Small intestine (tissue), 7 donors: ENCODE measurements around the gene GRB7. TPM values are rescaled to one million over a fixed set of nuclear protein-coding genes. Genes with fewer than 3 reads are reported as not detected.
"Not testable (repeated sequence)": the region's sequence is repeated elsewhere in the genome, so short reads cannot be mapped to it uniquely, and the experiment has no call there.

Source experiments
- DNase-seq, 2 donors: peaks; one replicate each; pipeline versions ENCODE4 v3.0.0 to v3.0.0-alpha.2; 2013
- FAIRE-seq: peaks from 2 replicates; lab custom pipeline; 2012; peaks lifted over from hg19 to GRCh38; lab: Jason Lieb, UNC
- H3K27ac ChIP-seq, 3 donors: one replicate each; pipeline ENCODE4 v1.5.1; 2013; ENCODE audit warnings: low read length in 2 of 3, mild to moderate bottlenecking in 2 of 3, control low read depth in 1 of 3, inconsistent platforms in 1 of 3, low read depth in 1 of 3, moderate library complexity in 1 of 3
- H3K27me3 ChIP-seq, 3 donors: one replicate each; pipeline ENCODE4 v1.6.1; 2013; ENCODE audit warnings: low read length in 3 of 3, inconsistent platforms in 1 of 3; ENCODE audit not compliant: control insufficient read depth in 3 of 3, insufficient read depth in 3 of 3
- H3K36me3 ChIP-seq, 3 donors: one replicate each; pipeline ENCODE4 v1.6.1; 2013; ENCODE audit warnings: low read length in 3 of 3, inconsistent platforms in 1 of 3, low read depth in 1 of 3, mild to moderate bottlenecking in 1 of 3, moderate library complexity in 1 of 3; ENCODE audit not compliant: control insufficient read depth in 3 of 3, insufficient read depth in 2 of 3
- H3K4me1 ChIP-seq, 3 donors: one replicate each; pipeline ENCODE4 v1.6.1; 2013; ENCODE audit warnings: low read length in 2 of 3, inconsistent platforms in 1 of 3, low read depth in 1 of 3, mild to moderate bottlenecking in 1 of 3, moderate library complexity in 1 of 3; ENCODE audit not compliant: control insufficient read depth in 3 of 3, insufficient read depth in 2 of 3
- H3K4me3 ChIP-seq, 3 donors: one replicate each; pipeline ENCODE4 v1.5.1; 2013; ENCODE audit warnings: low read length in 3 of 3, control low read depth in 1 of 3, inconsistent platforms in 1 of 3, low read depth in 1 of 3, mild to moderate bottlenecking in 1 of 3, moderate library complexity in 1 of 3
- H3K9me3 ChIP-seq, 2 donors: one replicate each; pipeline ENCODE4 v1.6.1; 2013; ENCODE audit warnings: low read depth in 1 of 2, low read length in 1 of 2; ENCODE audit not compliant: control insufficient read depth in 2 of 2, insufficient read depth in 1 of 2
- WGBS, 3 donors: extraction: QIAGEN DNeasy Blood & Tissue Kit; methylation state at CpG; one replicate each; pipeline ENCODE4 v1.1.7; 2013; 5-methylcytosine and 5-hydroxymethylcytosine counted together
- polyA plus RNA-seq, 4 donors: library from polyadenylated mRNA; stranded (reverse) in 3 of 4; unstranded in 1 of 4; fragments of 200-250 nt in 3 of 4; fragments of 120-200 nt in 1 of 4; gene quantifications; one replicate each; pipeline versions ENCODE4 v1.2.1 to v1.2.3, GENCODE V29; 2013
- donor health status: healthy with polysubstance abuse.
- donor health status: control.
- donor health status: control.
- donor health status: Bipolar disorder and iron deficiency.
- donor health status: healthy.

Gene GRB7
- polyA plus RNA-seq, 4 donors = 10.9 to 42.4 (median 13.0) TPM

DNA sequence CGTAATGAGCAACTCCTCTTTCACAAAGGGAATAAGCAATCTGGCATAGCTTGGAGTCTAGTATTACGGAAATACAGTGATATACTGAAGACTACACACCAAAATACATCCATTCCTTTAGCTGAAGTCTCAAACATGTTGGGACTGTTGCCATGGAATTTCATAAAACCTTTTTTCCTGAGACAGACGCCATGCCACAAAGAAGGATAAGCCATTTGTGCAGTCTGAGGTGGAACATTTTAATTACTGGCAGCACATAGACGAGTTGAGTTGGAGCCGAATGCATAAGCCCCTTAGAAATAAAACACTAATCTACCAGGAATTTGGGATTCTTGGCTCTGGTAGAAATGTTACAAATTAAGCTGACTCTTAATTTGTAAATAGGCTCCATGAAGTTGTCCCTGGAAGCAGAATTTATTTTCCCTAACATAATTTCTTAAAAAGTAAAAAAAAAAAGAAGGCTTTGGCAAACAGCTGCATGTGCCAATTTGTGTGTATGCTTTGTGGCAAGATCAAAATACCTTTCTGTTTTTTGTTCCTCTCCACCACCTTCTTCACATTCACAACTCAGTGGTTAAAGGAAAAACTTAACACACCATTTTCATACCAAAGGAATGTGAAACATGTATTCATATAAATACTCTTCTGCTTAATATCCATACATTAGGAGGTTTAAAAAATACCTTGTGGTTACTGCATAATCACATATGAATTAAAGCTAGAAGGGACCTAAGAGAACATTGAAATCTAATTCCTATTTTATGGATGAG lies 25.5 kb downstream of the GRB7 start:
- WGBS, 3 donors = 75 to 87% (median 75%) methylated on average over 5 of the region's 5 CpGs
- H3K4me1 ChIP-seq = no peaks in the 10 kb centered on the region
- peaks cover 0 to 5% (median 0%) of the 10 kb centered on the region in 3 donors for H3K27me3 ChIP-seq
- DNase-seq (no peak), FAIRE-seq (no peak)
- no peaks in the 10 kb centered on the region for H3K36me3 ChIP-seq
- no peaks in the 10 kb centered on the region for H3K9me3 ChIP-seq
- H3K4me3 ChIP-seq = no peak overlapping the region
- H3K27ac ChIP-seq = no peak overlapping the region

DNA sequence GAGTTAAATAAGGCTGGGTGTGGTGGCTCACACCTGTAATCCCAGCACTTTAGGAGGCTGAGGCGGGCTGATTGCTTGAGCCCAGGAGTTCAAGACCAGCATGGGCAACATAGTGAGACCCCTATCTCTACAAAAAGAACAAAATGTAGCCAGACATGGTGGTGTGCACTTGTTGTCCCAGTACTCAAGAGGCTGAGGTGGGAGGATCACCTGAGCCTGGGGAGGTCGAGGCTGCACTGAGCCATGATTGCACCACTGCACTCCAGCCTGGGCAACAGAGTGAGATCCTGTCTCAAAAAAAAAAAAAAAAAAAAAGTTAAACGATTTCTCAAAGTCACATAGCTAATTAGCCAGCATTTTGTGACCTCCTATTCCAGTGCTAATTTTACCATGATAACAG lies 26.4 kb downstream of the GRB7 start:
- H3K4me1 ChIP-seq, H3K4me3 ChIP-seq, H3K9me3 ChIP-seq, FAIRE-seq, H3K27ac ChIP-seq, H3K27me3 ChIP-seq, DNase-seq, H3K36me3 ChIP-seq: not testable (repeated sequence)
- 55 to 78% (median 63%) methylated on average over 3 of the region's 3 CpGs for WGBS, 3 donors

DNA sequence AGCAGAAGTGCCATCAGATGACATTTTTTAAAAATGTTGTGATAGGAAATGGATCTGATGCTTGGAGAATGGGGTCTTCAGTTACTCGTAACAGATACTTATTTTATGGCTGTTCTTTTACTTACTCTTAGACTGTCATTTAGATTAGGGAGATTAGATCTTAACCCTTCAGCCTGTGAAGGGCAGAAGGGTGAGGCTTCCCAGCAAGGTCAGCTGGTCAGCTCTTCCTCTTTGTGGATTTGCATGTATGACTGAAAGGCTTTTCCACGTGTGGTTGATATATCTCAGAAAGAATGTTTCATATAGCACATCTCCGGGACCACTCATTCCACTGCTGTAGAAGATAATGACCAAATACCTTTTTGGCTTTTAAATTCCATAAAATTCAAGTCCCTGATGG lies 27.4 kb downstream of the GRB7 start:
- no peaks in the 10 kb centered on the region for H3K9me3 ChIP-seq
- DNase-seq (no peak), FAIRE-seq (no peak)
- H3K36me3 ChIP-seq = no peaks in the 10 kb centered on the region
- no peak overlapping the region for H3K27ac ChIP-seq
- 40 to 61% (median 40%) methylated on average over 3 of the region's 3 CpGs for WGBS, 3 donors
- peaks cover 0 to 3% (median 0%) of the 10 kb centered on the region in 3 donors for H3K27me3 ChIP-seq
- no peaks in the 10 kb centered on the region for H3K4me1 ChIP-seq
- H3K4me3 ChIP-seq = no peak overlapping the region

DNA sequence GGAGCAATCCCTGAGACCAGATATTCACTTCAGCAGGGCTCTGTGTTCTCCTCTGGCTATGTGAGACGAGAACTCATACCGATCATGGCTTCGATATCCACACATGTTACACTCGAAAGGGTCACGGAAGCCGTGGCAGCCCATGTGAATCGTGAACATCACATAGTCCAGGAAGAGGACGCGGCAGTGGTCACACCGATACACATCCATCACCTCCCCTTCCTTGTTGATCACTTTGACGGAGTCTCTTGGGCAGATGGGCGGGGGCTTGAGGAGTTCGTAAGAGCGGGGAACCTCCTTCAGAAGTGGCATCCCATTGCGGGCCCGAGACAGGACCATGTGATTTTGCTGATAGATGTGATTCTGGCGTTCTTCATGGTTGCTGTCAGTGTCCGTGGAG lies 28.0 kb downstream of the GRB7 start:
- peaks cover 0 to 2% (median 0%) of the 10 kb centered on the region in 3 donors for H3K27me3 ChIP-seq
- DNase-seq (no peak), FAIRE-seq (no peak)
- WGBS, 3 donors = 87 to 90% (median 90%) methylated on average over 18 of the region's 18 CpGs
- H3K36me3 ChIP-seq = no peaks in the 10 kb centered on the region
- H3K4me1 ChIP-seq = no peaks in the 10 kb centered on the region
- no peak overlapping the region for H3K4me3 ChIP-seq
- H3K27ac ChIP-seq = no peak overlapping the region
- no peaks in the 10 kb centered on the region for H3K9me3 ChIP-seq

DNA sequence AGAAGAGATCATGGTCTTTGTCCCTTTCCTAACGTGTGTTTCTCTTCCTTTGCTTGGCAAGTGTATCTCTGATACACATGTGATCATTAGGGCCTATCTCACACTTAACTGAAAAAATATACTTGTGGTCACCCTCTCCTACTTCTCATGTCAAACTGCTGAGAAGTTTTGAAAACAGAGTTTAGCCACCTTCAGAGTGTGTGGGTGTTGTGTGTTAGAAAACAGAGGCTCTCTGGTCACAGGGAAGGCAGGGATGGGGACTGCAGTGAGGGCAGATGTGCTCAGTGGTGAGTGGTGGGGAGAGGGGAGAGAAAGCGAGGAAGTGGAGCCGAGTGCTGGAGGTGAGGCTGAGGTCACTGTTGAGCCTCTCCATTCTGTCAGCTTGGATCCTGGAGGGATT lies 29.4 kb downstream of the GRB7 start:
- FAIRE-seq = no peak

DNA sequence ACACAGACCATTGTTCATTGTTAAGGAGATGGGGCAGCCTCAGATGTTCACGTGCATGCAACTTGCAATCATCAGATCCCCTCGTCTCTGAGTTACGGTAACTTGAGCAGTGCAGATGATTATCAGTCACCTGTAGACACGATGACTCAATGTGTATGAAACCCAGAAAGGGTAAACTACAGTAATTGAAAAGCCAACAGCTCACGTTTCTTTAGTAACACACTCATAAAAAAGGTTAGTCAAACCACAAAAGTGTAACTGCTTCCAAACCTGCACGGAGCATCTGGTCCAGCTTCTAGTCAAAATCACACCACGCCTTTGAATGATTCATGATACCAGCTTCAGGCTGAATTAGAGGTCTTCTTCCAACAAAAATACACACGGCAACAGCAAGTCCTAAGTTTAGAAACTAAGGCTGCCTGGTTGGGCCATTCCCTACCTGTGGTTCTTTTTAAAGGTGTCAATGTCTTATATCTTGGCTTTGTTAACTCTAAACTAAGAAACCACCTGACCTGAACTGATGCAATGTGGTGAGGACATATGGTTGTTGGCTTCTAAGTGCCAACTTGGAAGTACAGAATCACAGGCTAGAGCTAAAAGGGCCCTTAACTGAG lies 32.3 kb downstream of the GRB7 start:
- Histone ChIP-seq H3K27me3 (no peaks in the 10 kb centered on the region), H3K36me3 (no peaks in the 10 kb centered on the region), H3K27ac (peak overlapping the region in 2 of 3 donors; percentile 38 to 44), H3K4me1 (no peaks in the 10 kb centered on the region), H3K4me3 (no peak overlapping the region), H3K9me3 (no peaks in the 10 kb centered on the region)
- DNase-seq = peak in 1 of 2 donors; percentile 48
- no peak for FAIRE-seq
- 34 to 47% (median 38%) methylated on average over 8 of the region's 8 CpGs for WGBS, 3 donors

More for the DNA sequence above, 29.4 kb downstream of the GRB7 start:
- Histone ChIP-seq H3K36me3 (no peaks in the 10 kb centered on the region), H3K4me1 (no peaks in the 10 kb centered on the region), H3K4me3 (no peak overlapping the region), H3K27me3 (no peaks in the 10 kb centered on the region), H3K27ac (peak overlapping the region in 2 of 3 donors; percentile 2 to 63), H3K9me3 (no peaks in the 10 kb centered on the region)
- WGBS, 3 donors = 44 to 62% (median 55%) methylated on average over 3 of the region's 3 CpGs
- DNase-seq = no peak

DNA sequence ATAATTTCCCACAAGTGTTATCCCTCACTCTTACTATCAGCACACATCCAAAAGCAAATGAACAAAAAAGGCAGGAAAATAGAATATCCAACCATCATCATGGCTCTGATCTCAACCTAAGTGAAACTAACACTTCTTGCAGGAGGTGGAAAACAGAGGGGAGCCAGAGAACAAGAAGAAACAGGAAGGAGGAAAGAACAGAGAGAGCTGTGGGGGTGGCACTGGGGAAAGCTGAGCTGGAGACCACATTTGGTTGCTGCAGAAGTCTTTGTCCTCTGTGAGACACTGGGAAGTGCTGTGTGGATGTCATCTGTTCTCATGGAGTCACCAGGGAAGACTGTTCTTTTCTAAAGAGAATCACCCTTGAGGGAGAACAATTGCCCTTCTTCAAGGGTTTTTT lies 34.7 kb downstream of the GRB7 start:
- no peak for DNase-seq
- Histone ChIP-seq H3K27ac (peak overlapping the region in 2 of 3 donors; percentile 53 to 86), H3K27me3 (no peaks in the 10 kb centered on the region), H3K4me1 (no peaks in the 10 kb centered on the region), H3K9me3 (no peaks in the 10 kb centered on the region), H3K4me3 (no peak overlapping the region), H3K36me3 (no peaks in the 10 kb centered on the region)
- no peak for FAIRE-seq

DNA sequence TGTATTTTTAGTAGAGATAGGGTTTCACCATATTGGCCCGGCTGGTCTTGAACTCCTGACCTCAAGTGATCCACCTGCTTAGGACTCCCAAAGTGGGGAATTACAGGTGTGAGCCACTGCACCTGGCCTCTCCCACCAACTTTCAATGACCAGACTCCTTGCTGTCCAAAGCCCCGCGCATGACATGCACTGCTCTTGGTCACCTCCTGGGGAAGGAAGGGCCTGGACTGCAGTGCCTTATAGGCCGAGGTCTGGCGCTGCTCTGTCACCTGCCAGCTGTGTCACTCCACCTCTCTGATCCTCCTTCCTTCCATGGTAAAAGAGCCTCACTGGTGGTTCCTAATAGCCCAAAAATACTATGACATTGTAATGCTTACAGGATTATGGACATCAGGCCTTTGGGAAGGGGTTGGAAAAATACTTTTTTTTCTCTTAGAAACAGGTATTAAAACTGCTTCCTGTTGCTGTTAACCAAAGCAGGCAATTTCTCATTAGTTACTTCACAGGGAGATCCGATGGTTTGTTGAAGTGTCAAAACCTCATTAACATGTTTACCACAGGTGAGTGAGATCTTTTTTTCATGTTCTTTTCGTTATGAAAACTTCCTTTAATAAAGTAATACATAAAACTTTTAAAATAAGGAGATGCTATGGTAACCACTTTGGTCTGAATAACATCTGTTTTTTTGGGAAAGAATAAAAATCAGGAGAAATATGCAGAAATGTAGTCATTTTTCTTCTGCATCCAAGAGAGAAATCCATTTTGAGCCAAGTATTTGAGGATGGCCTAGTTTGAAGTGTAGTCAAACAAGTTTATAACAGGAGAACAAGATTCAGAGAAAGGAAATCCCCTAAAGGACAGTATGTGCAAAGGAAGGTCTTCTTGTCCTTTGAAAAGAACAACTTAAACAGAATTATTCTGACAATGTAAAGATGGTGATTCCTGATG lies 35.5 kb downstream of the GRB7 start:
- Histone ChIP-seq H3K4me3 (no peak overlapping the region), H3K36me3 (no peaks in the 10 kb centered on the region), H3K4me1 (no peaks in the 10 kb centered on the region), H3K9me3 (no peaks in the 10 kb centered on the region), H3K27ac (peak overlapping the region in 2 of 3 donors; percentile 53 to 86), H3K27me3 (no peaks in the 10 kb centered on the region)
- no peak for FAIRE-seq
- DNase-seq = peak in 1 of 2 donors; percentile 45
- 69 to 79% (median 73%) methylated on average over 7 of the region's 7 CpGs for WGBS, 3 donors
